ENCODE measurements around the gene CYBC1. TPM values are rescaled to one million over a fixed set of nuclear protein-coding genes. Genes with fewer than 3 reads are reported as not detected.

Gene CYBC1
- total and polyA plus RNA-seq, 9 donors, result 34.0 to 101 (median 58.6) TPM

DNA sequence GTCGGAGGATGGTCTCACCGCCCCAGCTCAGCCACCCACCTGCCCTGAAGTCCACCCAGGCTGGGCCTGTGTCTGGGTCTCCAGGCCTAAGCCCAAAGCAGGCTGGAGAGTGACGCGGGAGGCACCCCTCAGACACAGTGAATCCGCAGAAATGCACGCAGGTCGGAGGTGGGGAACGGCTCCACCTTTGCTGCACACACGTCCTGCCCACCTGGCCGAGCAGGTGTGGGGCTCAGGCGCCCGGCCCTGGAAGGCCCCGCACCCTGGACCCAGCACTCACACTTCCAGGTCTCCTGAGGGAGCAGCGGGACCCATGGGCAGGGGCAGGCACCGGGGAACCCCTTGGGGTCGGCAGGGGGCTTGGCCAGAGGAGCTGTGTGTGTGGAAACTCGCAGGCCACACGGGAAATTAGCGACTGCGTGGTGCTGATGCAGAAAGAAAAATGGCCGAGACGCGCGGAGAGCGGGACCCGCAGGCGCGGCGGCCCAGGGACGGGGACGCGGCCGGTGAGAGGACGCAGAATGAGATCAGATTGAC, 10.7 kb downstream of the CYBC1 start:
- H3K27me3 ChIP-seq, result no peaks in the 10 kb centered on the region
- no peaks in the 10 kb centered on the region for H3K36me3 ChIP-seq
- WGBS, 3 donors, result 92 to 93% (median 92%) methylated on average over 34 of the region's 34 CpGs
- no peak overlapping the region for H3K4me3 ChIP-seq
- no peak for TF ChIP-seq POLR2A (IDR thresholded peaks at IDR 0.05)
- TF ChIP-seq EP300 (IDR thresholded peaks at IDR 0.05), result no peak
- TF ChIP-seq CTCF (IDR thresholded peaks at IDR 0.05), result no peak
- DNase-seq, result no peak
- intact Hi-C loops (cut with DNase I), result no loop called here
- H3K4me1 ChIP-seq (ENCODE audit: insufficient read depth), result peaks cover 7% of the 10 kb centered on the region
- no peaks in the 10 kb centered on the region for H3K9me3 ChIP-seq
- no peak overlapping the region for H3K27ac ChIP-seq

DNA sequence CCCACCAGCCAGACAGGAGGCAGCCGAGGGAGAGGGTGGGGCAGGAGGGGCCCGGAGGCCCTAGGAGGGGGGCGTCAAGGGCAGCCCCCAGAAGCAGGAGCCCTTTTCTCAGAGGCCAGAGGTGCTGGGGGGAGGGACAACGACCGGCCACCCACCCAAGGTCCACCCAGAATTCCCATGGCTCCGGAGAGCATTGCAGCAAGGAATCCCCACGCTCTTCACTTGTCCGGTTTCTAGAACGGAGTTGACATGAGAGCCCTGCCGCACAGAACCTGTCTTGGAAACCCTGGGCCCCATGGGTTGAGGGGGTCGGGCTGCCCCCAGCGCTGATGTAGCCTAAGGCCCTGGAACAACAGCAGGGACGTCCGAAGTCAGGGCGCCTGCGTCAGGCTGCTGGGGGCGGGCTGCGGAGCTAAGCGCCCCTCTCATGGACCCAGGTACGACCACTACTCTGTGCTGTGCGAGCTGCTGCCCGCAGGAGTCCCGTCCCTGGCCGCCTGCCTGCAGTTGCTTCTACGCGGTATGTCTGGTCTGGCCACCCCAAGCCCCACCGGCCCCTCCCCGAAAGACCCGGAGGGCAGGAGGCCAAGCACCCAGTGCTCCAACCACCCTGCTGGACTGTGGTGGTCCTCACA, 11.2 kb downstream of the CYBC1 start:
- peak in 1 of 5 donors; percentile 27 for DNase-seq
- WGBS, 3 donors, result 83 to 88% (median 84%) methylated on average over 25 to 29 of the region's 29 CpGs
- Histone ChIP-seq H3K27ac (no peak overlapping the region), H3K4me1 (ENCODE audit: insufficient read depth) (peaks cover 7% of the 10 kb centered on the region), H3K36me3 (no peaks in the 10 kb centered on the region), H3K9me3 (no peaks in the 10 kb centered on the region), H3K4me3 (no peak overlapping the region), H3K27me3 (no peaks in the 10 kb centered on the region)
- intact Hi-C loops (cut with DNase I), result no loop called here
- TF ChIP-seq EP300 (IDR thresholded peaks at IDR 0.05) (no peak), CTCF (IDR thresholded peaks at IDR 0.05) (no peak), POLR2A (IDR thresholded peaks at IDR 0.05) (no peak)

- intact Hi-C loops (cut with DNase I), result no loop called here
- TF ChIP-seq EP300 (IDR thresholded peaks at IDR 0.05), result no peak
- TF ChIP-seq CTCF (IDR thresholded peaks at IDR 0.05), result no peak
- TF ChIP-seq POLR2A (IDR thresholded peaks at IDR 0.05), result no peak
- Histone ChIP-seq H3K4me3 (no peak overlapping the region), H3K9me3 (no peaks in the 10 kb centered on the region), H3K4me1 (ENCODE audit: insufficient read depth) (peaks cover 3% of the 10 kb centered on the region), H3K36me3 (no peaks in the 10 kb centered on the region), H3K27ac (no peak overlapping the region), H3K27me3 (no peaks in the 10 kb centered on the region)
- DNase-seq, result no peak
- 76 to 83% (median 78%) methylated on average over 25 to 26 of the region's 26 CpGs for WGBS, 3 donors
Measured at GRCh38 chr17:82438401-82439193, 12.0 kb downstream of the CYBC1 start.

DNA sequence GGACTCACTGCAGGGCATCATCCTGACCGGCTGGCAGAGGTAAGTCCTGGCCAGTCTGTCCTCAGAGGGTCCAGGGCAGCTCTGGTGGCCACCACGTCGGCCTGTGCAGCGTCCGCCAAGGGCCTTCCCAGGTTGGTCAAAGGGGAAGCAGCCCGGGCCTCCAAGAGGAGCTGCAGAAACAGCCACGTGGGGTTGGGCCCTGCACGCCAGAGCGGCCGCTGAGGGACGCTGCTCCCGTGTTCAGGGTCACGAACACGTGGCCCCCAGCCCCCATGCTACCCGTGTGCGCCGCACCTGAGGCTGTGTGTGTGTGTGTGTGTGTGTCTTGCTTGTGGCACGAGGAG, 13.3 kb downstream of the CYBC1 start:
- WGBS, 3 donors, result 82 to 86% (median 85%) methylated on average over 18 of the region's 18 CpGs
- intact Hi-C loops (cut with DNase I), result no loop called here
- TF ChIP-seq EP300 (IDR thresholded peaks at IDR 0.05), result no peak
- TF ChIP-seq POLR2A (IDR thresholded peaks at IDR 0.05), result no peak
- TF ChIP-seq CTCF (IDR thresholded peaks at IDR 0.05), result no peak
- H3K9me3 ChIP-seq, result no peaks in the 10 kb centered on the region
- H3K27ac ChIP-seq, result no peak overlapping the region
- no peaks in the 10 kb centered on the region for H3K4me1 ChIP-seq (ENCODE audit: insufficient read depth)
- peak in 1 of 5 donors; percentile 25 for DNase-seq
- no peaks in the 10 kb centered on the region for H3K36me3 ChIP-seq
- no peak overlapping the region for H3K4me3 ChIP-seq
- no peaks in the 10 kb centered on the region for H3K27me3 ChIP-seq
